Urinary bladder (tissue), 4 donors: Measurements from ENCODE around the gene NOS1. TPM values are rescaled to one million over a fixed set of nuclear protein-coding genes. Genes with fewer than 3 reads are reported as not detected.
"Not testable (repeated sequence)": the region's sequence is repeated elsewhere in the genome, so short reads cannot be mapped to it uniquely, and the experiment has no call there.

Experiments
- DNase-seq: peaks from one replicate; pipeline ENCODE4 v3.0.0-alpha.2; 2015; ENCODE audit errors: extremely low spot score
- H3K27ac ChIP-seq: one replicate; pipeline ENCODE4 v1.5.1; 2013; ENCODE audit warnings: low read depth, mild to moderate bottlenecking, moderate library complexity
- H3K36me3 ChIP-seq: one replicate; pipeline ENCODE4 v1.6.1; 2013; ENCODE audit warnings: mild to moderate bottlenecking, moderate library complexity; ENCODE audit not compliant: insufficient read depth
- H3K4me1 ChIP-seq: one replicate; pipeline ENCODE4 v1.6.1; 2013; ENCODE audit warnings: mild to moderate bottlenecking, moderate library complexity; ENCODE audit not compliant: insufficient read depth
- H3K4me3 ChIP-seq: one replicate; pipeline ENCODE4 v1.5.1; 2013; ENCODE audit warnings: low read depth, low read length
- WGBS: extraction: QIAGEN DNeasy Blood & Tissue Kit; methylation state at CpG from one replicate; pipeline ENCODE4 v1.1.7; 2013; 5-methylcytosine and 5-hydroxymethylcytosine counted together
- polyA plus RNA-seq: library from polyadenylated mRNA; stranded (reverse); fragments of 200-250 nt; gene quantifications from one replicate; pipeline ENCODE4 v1.2.3, GENCODE V29; 2013
- total RNA-seq: library from RNA; depleted of rRNA; stranded (reverse); fragments of >200 nt; gene quantifications from one replicate; pipeline ENCODE4 v1.2.3, GENCODE V29; 2014
- donor health status: healthy with polysubstance abuse.
- donor health status: healthy.

Gene NOS1
- total and polyA plus RNA-seq, 2 donors, result 0.60 to 1.7 TPM

DNA sequence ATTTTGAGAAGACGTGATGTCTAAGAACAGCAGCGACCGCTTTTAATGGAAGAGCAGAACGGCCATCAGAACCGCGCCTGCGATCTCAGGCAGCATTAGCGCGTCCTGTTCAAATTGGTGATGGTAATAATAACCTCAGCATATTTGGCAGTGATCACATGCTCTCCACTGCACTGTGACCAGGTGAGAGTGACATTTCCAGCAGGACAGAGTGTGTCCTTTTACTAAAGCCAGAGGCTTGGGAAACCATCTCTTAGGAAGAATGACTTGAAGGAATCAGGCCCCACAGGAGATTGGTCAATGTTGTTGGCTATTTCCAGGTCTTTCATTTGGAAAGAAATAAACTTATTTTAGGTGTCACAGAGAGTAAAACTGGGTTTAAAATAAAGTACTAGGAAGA is 119.7 kb downstream of the NOS1 start:
- Histone ChIP-seq H3K36me3 (no peaks in the 10 kb centered on the region), H3K4me1 (no peaks in the 10 kb centered on the region), H3K4me3 (no peak overlapping the region), H3K27ac (no peak overlapping the region)
- no peak for DNase-seq
- 95% methylated on average over 9 of the region's 9 CpGs for WGBS

DNA sequence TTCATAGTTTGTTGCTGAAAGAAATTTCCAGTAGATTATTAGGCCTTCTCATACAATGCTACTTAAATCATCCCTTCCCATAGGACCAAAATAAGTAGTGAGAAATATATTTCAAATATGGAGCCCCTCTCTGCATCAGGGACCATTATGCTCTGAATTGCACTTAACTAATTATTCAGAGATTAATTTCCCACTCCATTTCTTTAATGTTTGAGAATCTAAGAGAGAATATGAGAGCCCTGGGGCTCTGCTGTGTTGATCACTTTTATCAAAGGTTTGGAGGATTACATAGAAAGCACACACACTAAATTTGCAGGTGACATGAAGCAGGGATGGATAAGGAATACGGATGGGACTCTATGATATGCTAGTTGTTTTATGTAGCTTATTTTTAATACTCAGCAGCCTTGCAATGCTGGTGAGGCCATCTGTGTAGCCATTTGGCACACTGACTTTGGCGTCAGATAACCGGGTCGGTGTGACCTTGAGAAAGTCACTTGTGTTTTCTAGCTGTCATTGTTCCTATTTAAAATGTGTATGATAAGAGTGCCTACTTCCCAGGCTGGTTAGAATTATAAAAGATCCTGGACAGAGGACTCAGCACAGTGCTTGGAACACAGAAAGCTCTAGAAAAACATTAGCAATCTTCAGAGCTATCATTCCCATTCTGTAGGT is 121.2 kb downstream of the NOS1 start:
- Histone ChIP-seq H3K27ac (no peak overlapping the region), H3K36me3 (no peaks in the 10 kb centered on the region), H3K4me1 (no peaks in the 10 kb centered on the region), H3K4me3 (no peak overlapping the region)
- 71% methylated on average over 4 of the region's 4 CpGs for WGBS
- no peak for DNase-seq

DNA sequence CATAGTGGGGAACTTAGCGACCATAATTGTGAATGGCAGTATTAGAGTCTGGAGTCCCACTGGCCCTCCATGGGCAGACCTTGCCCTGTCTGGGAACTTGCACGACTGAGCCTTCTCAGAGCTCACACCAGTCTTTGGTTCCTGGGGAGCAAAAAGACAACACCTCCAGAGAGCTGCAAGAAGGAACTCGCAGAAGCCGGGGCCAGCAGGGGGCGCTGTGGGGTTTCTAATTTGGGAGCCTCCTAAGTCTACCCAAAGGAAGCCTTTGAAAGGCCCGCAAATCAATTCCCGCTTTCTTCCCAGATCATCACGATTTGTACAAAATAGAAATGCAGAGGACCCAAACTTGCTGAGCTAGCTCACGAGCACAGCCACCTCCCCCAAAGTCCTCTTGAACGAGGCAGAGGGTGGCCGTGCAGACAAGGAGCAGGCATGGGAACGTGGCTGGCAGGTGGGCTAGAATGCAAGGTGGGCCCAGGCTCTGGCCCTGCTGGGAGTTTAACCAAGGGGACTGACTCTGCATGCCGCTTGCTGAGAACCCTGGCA is 124.9 kb downstream of the NOS1 start:
- Histone ChIP-seq H3K4me1 (no peaks in the 10 kb centered on the region), H3K36me3 (no peaks in the 10 kb centered on the region), H3K4me3 (no peak overlapping the region), H3K27ac (no peak overlapping the region)
- no peak for DNase-seq
- 5% methylated on average over 13 of the region's 13 CpGs for whole genome bisulfite sequencing

DNA sequence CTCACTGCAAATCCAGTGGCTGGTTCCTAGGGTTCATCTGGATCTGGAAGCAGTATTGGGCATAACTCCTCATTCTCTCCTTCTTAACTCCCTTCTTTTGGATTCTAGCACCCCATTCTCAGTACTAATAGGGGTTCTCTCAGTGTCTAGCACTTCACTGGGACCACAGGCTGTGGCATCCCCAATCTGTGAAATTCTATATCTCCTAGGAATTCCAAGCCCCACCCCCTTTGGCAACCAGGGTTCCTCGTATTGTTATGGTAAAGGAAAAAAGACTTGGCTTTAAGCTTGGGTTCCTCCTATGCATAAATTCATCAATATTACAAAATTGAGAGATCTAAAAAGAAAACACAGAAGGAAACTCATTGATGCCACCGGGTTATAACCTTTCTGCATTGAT is 126.2 kb downstream of the NOS1 start:
- DNase-seq, result no peak
- WGBS, result 32% methylated on average over 2 of the region's 2 CpGs
- no peak overlapping the region for H3K4me3 ChIP-seq
- no peak overlapping the region for H3K27ac ChIP-seq
- H3K4me1 ChIP-seq, result no peaks in the 10 kb centered on the region
- no peaks in the 10 kb centered on the region for H3K36me3 ChIP-seq

DNA sequence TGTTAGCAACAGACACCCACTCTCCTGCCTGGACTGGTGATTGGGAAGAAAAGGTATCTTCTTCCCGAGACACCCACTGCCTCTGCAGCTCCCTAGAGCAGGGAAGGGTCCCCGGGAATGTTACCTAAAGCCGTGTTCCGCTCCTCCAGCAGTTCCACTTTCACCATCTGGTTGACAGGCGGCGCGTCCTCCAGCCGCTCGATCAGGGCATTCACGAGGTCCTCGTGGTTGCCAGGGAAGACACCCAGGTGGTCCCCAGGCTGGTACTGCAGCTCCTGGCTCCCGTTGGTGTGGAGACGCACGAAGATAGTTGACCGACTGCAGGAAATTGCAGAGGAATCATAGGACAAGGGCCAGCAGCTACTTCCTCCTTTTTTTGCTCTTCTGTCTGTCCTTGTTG is 127.0 kb downstream of the NOS1 start:
- no peaks in the 10 kb centered on the region for H3K4me1 ChIP-seq
- 91% methylated on average over 15 of the region's 15 CpGs for WGBS
- H3K36me3 ChIP-seq, result no peaks in the 10 kb centered on the region
- no peak overlapping the region for H3K27ac ChIP-seq
- no peak overlapping the region for H3K4me3 ChIP-seq
- no peak for DNase-seq

DNA sequence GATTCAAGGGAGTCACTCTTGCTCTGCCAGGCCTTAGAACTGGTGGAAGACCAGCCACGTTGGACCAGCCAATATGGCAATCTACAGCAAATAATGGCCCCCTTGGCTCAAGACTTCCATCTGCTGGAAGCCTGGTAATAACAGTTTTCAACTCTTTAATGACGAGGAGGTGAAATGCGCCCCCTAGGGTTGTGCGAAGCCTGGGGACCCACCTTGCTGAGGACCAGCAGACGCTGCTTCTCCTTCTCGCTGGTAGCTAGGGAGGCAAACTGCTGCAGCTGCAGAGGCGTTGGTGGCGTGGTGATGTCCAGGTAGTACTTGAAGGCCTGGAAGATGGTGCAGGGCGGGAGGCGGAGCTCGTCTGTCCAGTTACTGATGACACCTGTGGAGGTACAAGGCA is 129.7 kb downstream of the NOS1 start:
- DNase-seq, result no peak
- WGBS, result 79% methylated on average over 11 of the region's 11 CpGs

DNA sequence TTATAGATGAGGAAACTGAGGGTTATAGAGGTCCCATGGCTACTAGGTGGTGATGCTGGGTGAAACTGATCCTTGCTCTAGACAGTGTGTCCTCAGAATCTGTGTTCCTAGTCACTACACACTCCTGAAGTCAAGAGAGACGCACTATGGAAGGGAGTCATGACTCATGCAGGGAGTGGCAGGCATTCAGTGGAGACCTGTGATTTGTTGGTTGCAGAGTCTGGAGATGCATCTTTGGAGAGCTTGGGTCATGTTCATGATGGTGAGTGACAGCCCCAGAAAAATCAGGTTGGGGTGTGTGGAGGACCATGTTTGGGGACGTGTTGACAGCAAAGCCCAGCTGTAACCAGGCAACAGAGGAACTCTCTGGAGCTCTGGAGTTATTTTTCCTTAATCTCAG is 133.2 kb downstream of the NOS1 start:
- 39% methylated on average over 2 of the region's 2 CpGs for WGBS

More for the DNA sequence above, 129.7 kb downstream of the NOS1 start:
- H3K36me3 ChIP-seq, result no peaks in the 10 kb centered on the region
- H3K4me1 ChIP-seq, result no peaks in the 10 kb centered on the region
- no peak overlapping the region for H3K27ac ChIP-seq
- no peak overlapping the region for H3K4me3 ChIP-seq

DNA sequence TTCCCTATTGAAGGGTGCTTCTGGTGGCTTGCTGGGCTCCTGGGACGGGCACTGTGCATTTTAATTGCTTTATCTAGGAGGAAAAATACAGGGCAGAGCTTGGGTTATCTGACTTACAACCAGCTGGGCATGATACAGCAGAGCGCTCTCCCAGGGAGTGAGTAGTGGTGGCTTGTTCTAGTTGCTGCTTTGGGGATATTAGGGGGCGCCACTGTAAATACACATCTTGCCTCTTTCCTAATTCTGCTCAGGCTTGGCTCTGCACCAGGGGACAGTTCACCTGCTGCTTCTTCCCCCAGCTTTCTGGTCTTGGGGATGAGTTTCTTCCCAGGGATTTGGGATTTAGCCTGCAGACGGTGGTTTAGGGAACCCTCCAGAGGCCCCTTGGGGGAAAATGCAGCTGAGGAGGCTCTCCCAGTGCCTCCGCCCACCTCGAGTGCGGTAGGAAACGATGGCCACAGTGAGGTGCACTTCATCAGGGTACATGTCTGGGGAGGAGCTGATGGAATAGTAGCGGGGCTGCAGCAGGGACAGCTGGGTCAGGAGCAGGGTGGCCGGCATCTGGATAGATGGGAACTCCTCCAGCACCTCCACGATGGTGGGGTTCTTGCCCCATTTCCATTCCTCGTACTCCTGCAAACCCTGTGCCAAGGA is 134.3 kb downstream of the NOS1 start:
- H3K27ac ChIP-seq, result no peak overlapping the region
- no peaks in the 10 kb centered on the region for H3K36me3 ChIP-seq
- no peak overlapping the region for H3K4me3 ChIP-seq
- H3K4me1 ChIP-seq, result no peaks in the 10 kb centered on the region
- no peak for DNase-seq
- WGBS, result 45% methylated on average over 12 of the region's 12 CpGs

More for the DNA sequence above, 133.2 kb downstream of the NOS1 start:
- Histone ChIP-seq H3K4me3 (no peak overlapping the region), H3K27ac (no peak overlapping the region), H3K4me1 (no peaks in the 10 kb centered on the region), H3K36me3 (no peaks in the 10 kb centered on the region)
- DNase-seq, result no peak

DNA sequence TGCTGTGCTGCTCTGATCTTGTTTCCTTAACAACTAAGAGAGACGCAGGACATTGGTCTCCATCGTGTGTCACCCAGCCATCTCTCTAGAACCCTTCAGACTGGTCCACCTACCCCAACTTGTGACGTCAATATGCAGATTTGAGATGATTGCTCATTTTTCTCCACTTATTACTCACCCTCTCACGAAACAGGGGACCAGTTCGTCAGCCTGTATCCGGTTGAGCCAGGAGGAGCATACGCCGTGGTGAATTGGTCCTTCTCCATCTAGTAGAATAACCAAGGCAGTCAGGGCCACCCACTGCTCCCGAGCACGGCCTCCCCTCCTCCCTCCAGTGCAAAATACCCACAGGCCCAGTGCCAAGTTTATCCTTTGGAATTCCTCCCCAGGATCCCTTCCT is 134.9 kb downstream of the NOS1 start:
- no peak overlapping the region for H3K4me3 ChIP-seq
- H3K4me1 ChIP-seq, result no peaks in the 10 kb centered on the region
- no peak overlapping the region for H3K27ac ChIP-seq
- DNase-seq, result no peak
- 74% methylated on average over 10 of the region's 10 CpGs for WGBS
- no peaks in the 10 kb centered on the region for H3K36me3 ChIP-seq

DNA sequence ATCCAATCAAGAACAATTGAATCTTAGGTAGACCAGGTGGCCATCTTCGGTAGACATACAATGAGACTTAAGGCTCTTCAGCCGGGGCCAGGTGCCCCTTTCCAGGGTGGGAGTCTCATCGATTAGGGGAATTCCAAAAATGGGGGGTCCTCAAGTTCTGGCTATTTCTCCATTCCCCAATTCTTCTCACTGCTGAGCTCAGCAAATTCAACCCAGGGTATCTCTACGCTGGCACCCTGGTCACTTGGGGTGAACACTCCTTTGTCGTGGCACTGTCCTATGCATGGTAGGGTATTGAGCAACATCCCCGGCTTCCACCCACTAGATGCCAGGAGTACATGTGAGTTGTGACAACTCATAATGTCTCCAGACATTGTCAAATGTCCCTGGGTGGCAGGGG is 136.2 kb downstream of the NOS1 start:
- Histone ChIP-seq H3K27ac (no peak overlapping the region), H3K4me3 (no peak overlapping the region), H3K36me3 (no peaks in the 10 kb centered on the region), H3K4me1 (no peaks in the 10 kb centered on the region)
- WGBS, result 88% methylated on average over 6 of the region's 6 CpGs
- no peak for DNase-seq

DNA sequence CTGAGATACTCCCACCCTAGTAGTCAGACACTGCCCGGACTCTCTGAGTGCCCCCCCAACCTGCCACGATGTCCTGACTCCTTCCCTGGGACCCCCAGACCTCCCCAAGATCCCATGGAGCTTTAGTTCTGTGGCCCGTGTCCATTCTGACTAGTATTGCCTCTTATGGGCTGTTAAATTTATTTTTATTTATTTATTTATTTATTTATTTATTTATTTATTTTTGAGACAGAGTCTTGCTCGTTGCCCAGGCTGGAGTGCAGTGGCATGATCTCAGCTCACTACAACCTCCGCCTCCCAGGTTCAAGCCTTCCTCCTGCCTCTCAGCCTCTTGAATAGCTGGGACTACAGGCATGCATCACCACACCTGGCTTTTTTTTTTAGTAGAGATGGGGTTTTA is 140.5 kb downstream of the NOS1 start:
- H3K4me1 ChIP-seq, H3K36me3 ChIP-seq, H3K27ac ChIP-seq, DNase-seq, H3K4me3 ChIP-seq: not testable (repeated sequence)
- 73% methylated on average over 5 of the region's 5 CpGs for WGBS

DNA sequence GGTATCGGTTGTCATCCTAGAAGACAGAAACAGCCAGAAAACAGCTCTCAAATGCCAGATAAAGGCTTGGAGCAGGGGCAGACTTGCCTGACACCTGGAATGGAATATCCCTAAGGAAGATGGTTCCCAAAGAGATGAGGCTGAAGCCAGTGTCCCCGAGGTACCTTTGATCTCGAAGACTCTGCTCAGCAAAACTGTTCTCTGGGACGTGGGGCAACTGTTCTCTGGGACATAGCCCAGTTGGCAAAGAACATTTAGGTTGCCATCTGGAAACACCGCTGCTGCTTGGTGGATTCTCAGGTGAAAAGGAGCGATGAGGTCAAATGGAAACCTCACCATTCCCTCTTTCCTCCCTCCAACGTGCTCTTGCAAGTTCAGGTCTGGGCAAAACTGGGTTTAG is 143.3 kb downstream of the NOS1 start:
- DNase-seq, result no peak
- Histone ChIP-seq H3K36me3 (no peaks in the 10 kb centered on the region), H3K4me1 (no peaks in the 10 kb centered on the region), H3K4me3 (no peak overlapping the region), H3K27ac (no peak overlapping the region)
- WGBS, result 81% methylated on average over 7 of the region's 7 CpGs

DNA sequence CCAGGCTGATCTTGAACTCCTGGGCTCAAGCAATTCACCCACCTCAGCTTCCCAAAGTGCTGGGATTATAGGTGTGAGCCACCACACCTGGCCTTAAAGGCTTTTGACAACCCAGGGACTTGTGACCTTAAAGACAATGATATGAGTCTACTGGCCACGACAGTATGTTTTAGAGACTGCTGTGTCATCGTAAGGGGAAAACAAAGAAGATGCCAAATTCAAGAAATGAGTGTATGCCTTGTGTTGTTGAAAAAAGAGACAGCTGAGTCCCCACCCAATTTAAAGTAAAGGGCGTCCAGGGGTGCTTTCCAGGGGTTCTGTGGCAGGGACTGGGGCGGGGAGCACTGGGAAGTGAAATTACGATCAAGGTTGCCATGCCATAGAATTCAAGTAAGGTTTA is 144.7 kb downstream of the NOS1 start:
- H3K36me3 ChIP-seq, result no peaks in the 10 kb centered on the region
- H3K27ac ChIP-seq, result no peak overlapping the region
- DNase-seq, result no peak
- H3K4me1 ChIP-seq, result no peaks in the 10 kb centered on the region
- H3K4me3 ChIP-seq, result no peak overlapping the region
- 72% methylated on average over 5 of the region's 5 CpGs for WGBS

DNA sequence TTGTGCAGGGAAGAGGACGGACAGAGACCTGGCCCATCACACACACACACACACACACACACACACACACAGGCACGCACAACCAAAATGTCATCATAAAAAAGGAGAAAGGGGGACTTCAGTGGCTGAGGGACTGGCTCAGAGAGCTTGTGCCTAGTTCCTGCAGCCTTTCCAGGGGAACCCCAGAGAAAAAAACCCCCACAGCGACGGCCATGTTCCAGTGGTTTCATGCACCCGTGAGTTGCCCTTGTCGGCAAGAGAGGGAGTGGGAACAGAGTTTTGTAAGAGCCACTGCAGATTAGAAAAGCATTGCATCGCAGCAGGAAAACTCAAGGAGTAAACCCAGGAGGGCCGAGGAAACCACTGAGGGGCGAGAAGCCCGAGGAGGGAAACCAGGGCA is 146.6 kb downstream of the NOS1 start:
- H3K4me3 ChIP-seq, result no peak overlapping the region
- DNase-seq, result no peak
- H3K36me3 ChIP-seq, result no peaks in the 10 kb centered on the region
- H3K27ac ChIP-seq, result no peak overlapping the region
- WGBS, result 67% methylated on average over 10 of the region's 10 CpGs
- H3K4me1 ChIP-seq, result no peaks in the 10 kb centered on the region
